CD14-positive monocyte (primary cell): ENCODE results near the gene LHPP. TPM values are rescaled to one million over a fixed set of nuclear protein-coding genes. Genes with fewer than 3 reads are reported as not detected.

Experiments used
- DNase-seq, 3 donors: peaks; one replicate each; pipeline ENCODE4 v3.0.0-alpha.2; 2011 to 2022
- H2AFZ ChIP-seq: 2 replicates; pipeline ENCODE4 v1.6.0; 2012; ENCODE audit warnings: mild to moderate bottlenecking, low read depth, low read length, inconsistent platforms; ENCODE audit not compliant: insufficient read depth, poor library complexity, severe bottlenecking
- H3K27ac ChIP-seq, 2 donors: 1 replicate in 1 of 2; 2 replicates in 1 of 2; pipeline ENCODE4 v1.5.1; 2012 to 2013; ENCODE audit warnings: low read length in 2 of 2, control low read depth in 1 of 2, inconsistent platforms in 1 of 2, low read depth in 1 of 2, mild to moderate bottlenecking in 1 of 2
- H3K27me3 ChIP-seq, 2 donors: one replicate each; pipeline versions ENCODE4 v1.6.0 to v1.6.1; 2011 to 2013; ENCODE audit warnings: low read length in 2 of 2; ENCODE audit not compliant: control insufficient read depth in 2 of 2, insufficient read depth in 2 of 2
- H3K36me3 ChIP-seq, 2 donors: replicated peaks in 1 of 2; 1 replicate in 1 of 2; 2 replicates in 1 of 2; pipeline versions ENCODE4 v1.5.1 to v1.6.1; 2012 to 2013; ENCODE audit warnings: low read length in 2 of 2, control low read depth in 1 of 2, inconsistent platforms in 1 of 2, mild to moderate bottlenecking in 1 of 2; ENCODE audit not compliant: insufficient read depth in 2 of 2, control insufficient read depth in 1 of 2
- H3K4me1 ChIP-seq, 2 donors: 1 replicate in 1 of 2; 2 replicates in 1 of 2; pipeline versions ENCODE4 v1.5.1 to v1.6.1; 2012 to 2013; ENCODE audit warnings: low read length in 2 of 2, control low read depth in 1 of 2, inconsistent platforms in 1 of 2, mild to moderate bottlenecking in 1 of 2, moderate library complexity in 1 of 2; ENCODE audit not compliant: insufficient read depth in 2 of 2, control insufficient read depth in 1 of 2
- H3K4me2 ChIP-seq: replicated peaks from 2 replicates; pipeline ENCODE3; 2012; ENCODE audit warnings: low read length, moderate library complexity, mild to moderate bottlenecking; ENCODE audit not compliant: poor library complexity, severe bottlenecking; ENCODE audit errors: extremely low read depth
- H3K4me3 ChIP-seq, 3 experiments: fragments of 200-600 bp in 1 of 3; sonication (generic) in 1 of 3; replicated peaks in 1 of 3; 1 replicate in 2 of 3; 2 replicates in 1 of 3; pipeline ENCODE4 v1.5.1; 2011 to 2013; ENCODE audit warnings: low read length in 3 of 3, mild to moderate bottlenecking in 3 of 3, control low read depth in 2 of 3, low read depth in 2 of 3, inconsistent platforms in 1 of 3, moderate library complexity in 1 of 3
- H3K79me2 ChIP-seq: 2 replicates; pipeline ENCODE4 v1.6.0; 2012; ENCODE audit warnings: mild to moderate bottlenecking, control low read depth, inconsistent platforms, low read length, moderate library complexity; ENCODE audit not compliant: insufficient read depth
- H3K9ac ChIP-seq: 2 replicates; pipeline ENCODE4 v1.6.0; 2017; ENCODE audit warnings: low read length, mild to moderate bottlenecking; ENCODE audit not compliant: insufficient read depth, poor library complexity, severe bottlenecking
- H3K9me3 ChIP-seq, 2 donors: replicated peaks in 1 of 2; 1 replicate in 1 of 2; 2 replicates in 1 of 2; pipeline versions ENCODE4 v1.5.1 to v1.6.1; 2012 to 2013; ENCODE audit warnings: low read length in 2 of 2, control low read depth in 1 of 2; ENCODE audit not compliant: control insufficient read depth in 1 of 2, insufficient read depth in 1 of 2
- H4K20me1 ChIP-seq: 2 replicates; pipeline ENCODE4 v1.6.0; 2012; ENCODE audit warnings: mild to moderate bottlenecking, low read length, control low read depth, moderate library complexity; ENCODE audit not compliant: insufficient read depth
- H3K27ac Mint-ChIP-seq, 7 donors: one replicate each; pipeline ENCODE4 v1.8.0; 2020; ENCODE audit warnings: mild to moderate bottlenecking in 7 of 7, mixed read lengths in 7 of 7, moderate library complexity in 6 of 7, inconsistent platforms in 2 of 7
- H3K27me3 Mint-ChIP-seq, 3 donors: one replicate each; pipeline ENCODE4 v1.8.0; 2021 to 2022; ENCODE audit warnings: low read depth in 3 of 3, mild to moderate bottlenecking in 3 of 3, mixed read lengths in 3 of 3, moderate library complexity in 3 of 3, inconsistent platforms in 1 of 3
- H3K36me3 Mint-ChIP-seq, 2 donors: one replicate each; pipeline ENCODE4 v1.8.0; 2020; ENCODE audit warnings: mixed read lengths in 2 of 2, inconsistent platforms in 1 of 2, mild to moderate bottlenecking in 1 of 2
- H3K4me1 Mint-ChIP-seq: one replicate; pipeline ENCODE4 v1.8.0; 2020; ENCODE audit warnings: mild to moderate bottlenecking, mixed read lengths
- H3K4me3 Mint-ChIP-seq, 2 donors: one replicate each; pipeline ENCODE4 v1.8.0; 2020; ENCODE audit warnings: mild to moderate bottlenecking in 2 of 2, mixed read lengths in 2 of 2, moderate library complexity in 1 of 2
- H3K9me3 Mint-ChIP-seq, 7 donors: one replicate each; pipeline ENCODE4 v1.8.0; 2020 to 2022; ENCODE audit warnings: mixed read lengths in 7 of 7, mild to moderate bottlenecking in 6 of 7, moderate library complexity in 6 of 7, inconsistent platforms in 2 of 7
- WGBS: methylation state at CpG from one replicate; pipeline ENCODE4 v1.1.5; 2013; ENCODE audit warnings: missing lambda C conversion rate; ENCODE audit not compliant: insufficient coverage; 5-methylcytosine and 5-hydroxymethylcytosine counted together
- intact Hi-C, 2 donors: fragments of 100-400 bp; cut with micrococcal nuclease; formaldehyde crosslinking; loops; one replicate each; pipeline versions ENCODE4 v1.15.0 to v1.15.1; 2023
- polyA plus RNA-seq, 3 donors: library from polyadenylated mRNA; depleted of rRNA in 1 of 3; unstranded in 2 of 3; stranded (reverse) in 1 of 3; fragments of 300-500 nt in 2 of 3; fragments of >200 nt in 1 of 3; fragmentation: Illumina TruSeq in 2 of 3; gene quantifications; 1 replicate in 2 of 3; 2 replicates in 1 of 3; pipeline ENCODE4 v1.2.3, GENCODE V29; 2012 to 2021
- TF ChIP-seq, protein P1 (sequence below): fragments of 200-600 bp; IDR thresholded peaks from one replicate; pipeline ENCODE4 v1.8.0; 2022; ENCODE audit warnings: antibody characterized with exemption, mild to moderate bottlenecking

Gene LHPP
- polyA plus RNA-seq, 3 donors = 15.2 to 20.6 (median 19.5) TPM

GRCh38 chr10:124476043-124476725 is 14.6 kb downstream of the LHPP start:
- H3K27me3 Mint-ChIP-seq = peaks cover 0 to 2% (median 0%) of the 10 kb centered on the region in 3 donors
- no peak overlapping the region for H2AFZ ChIP-seq
- H3K4me3 Mint-ChIP-seq = no peak overlapping the region
- H3K4me3 ChIP-seq = no peak overlapping the region
- TF ChIP-seq, protein P1, sequence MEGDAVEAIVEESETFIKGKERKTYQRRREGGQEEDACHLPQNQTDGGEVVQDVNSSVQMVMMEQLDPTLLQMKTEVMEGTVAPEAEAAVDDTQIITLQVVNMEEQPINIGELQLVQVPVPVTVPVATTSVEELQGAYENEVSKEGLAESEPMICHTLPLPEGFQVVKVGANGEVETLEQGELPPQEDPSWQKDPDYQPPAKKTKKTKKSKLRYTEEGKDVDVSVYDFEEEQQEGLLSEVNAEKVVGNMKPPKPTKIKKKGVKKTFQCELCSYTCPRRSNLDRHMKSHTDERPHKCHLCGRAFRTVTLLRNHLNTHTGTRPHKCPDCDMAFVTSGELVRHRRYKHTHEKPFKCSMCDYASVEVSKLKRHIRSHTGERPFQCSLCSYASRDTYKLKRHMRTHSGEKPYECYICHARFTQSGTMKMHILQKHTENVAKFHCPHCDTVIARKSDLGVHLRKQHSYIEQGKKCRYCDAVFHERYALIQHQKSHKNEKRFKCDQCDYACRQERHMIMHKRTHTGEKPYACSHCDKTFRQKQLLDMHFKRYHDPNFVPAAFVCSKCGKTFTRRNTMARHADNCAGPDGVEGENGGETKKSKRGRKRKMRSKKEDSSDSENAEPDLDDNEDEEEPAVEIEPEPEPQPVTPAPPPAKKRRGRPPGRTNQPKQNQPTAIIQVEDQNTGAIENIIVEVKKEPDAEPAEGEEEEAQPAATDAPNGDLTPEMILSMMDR = no peak
- peaks cover 2 to 4% of the 10 kb centered on the region in 2 donors for H3K36me3 Mint-ChIP-seq
- no peak overlapping the region for H3K27ac ChIP-seq
- H4K20me1 ChIP-seq = no peaks in the 10 kb centered on the region
- no peaks in the 10 kb centered on the region for H3K79me2 ChIP-seq
- H3K4me1 ChIP-seq = no peaks in the 10 kb centered on the region
- intact Hi-C loops = no loop called here
- peak overlapping the region in 1 of 7 donors; percentile 15 for H3K27ac Mint-ChIP-seq
- no peaks in the 10 kb centered on the region for H3K36me3 ChIP-seq
- H3K27me3 ChIP-seq = no peaks in the 10 kb centered on the region
- H3K9me3 Mint-ChIP-seq = no peaks in the 10 kb centered on the region
- no peak overlapping the region for H3K4me2 ChIP-seq
- H3K9me3 ChIP-seq = no peaks in the 10 kb centered on the region
- no peaks in the 10 kb centered on the region for H3K4me1 Mint-ChIP-seq
- H3K9ac ChIP-seq = no peak overlapping the region
- DNase-seq = no peak
- WGBS = 97% methylated on average over 18 of the region's 23 CpGs

DNA sequence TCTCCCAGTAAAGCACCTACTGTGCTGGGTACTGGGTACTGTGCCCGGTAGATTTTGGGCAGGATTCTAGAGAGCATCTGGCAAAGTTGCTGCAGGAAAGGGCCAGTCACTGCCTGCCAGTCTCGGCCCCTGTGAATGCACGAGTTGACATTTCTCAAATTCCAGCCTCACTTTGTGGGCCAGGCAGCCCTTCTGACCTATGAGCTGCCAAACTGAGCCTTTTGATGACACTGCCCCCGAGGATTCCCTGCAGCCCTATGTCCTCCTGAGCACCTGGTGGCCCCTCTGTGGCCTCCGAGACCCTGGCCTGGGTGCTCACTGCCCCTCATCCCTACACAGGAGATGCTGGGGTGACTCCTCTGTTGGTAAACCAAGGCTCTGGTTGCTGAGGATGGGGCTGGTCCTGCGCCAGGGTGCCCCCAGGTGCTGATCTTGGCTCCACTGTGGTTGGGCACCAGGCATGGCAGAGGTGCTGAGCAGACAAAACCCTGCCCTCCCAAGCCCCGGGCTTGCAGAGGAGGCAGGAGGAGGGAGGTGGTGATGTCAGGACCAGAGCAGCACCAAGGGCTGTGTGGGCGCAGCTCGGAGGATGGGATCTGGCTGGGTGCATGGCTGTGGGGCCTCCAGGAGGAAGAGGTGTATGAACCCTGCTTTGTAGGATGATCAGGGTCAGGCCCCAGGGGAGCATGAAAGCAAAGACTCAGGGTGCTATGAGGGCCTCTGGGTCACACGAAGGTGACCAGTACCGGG is 16.2 kb downstream of the LHPP start:
- Mint-ChIP-seq H3K27me3 (peaks cover 0 to 5% (median 0%) of the 10 kb centered on the region in 3 donors), H3K36me3 (peaks cover 2 to 4% of the 10 kb centered on the region in 2 donors), H3K4me3 (no peak overlapping the region), H3K27ac (peak overlapping the region in 1 of 7 donors; percentile 76), H3K9me3 (no peaks in the 10 kb centered on the region), H3K4me1 (no peaks in the 10 kb centered on the region)
- DNase-seq = no peak
- Histone ChIP-seq H3K27me3 (no peaks in the 10 kb centered on the region), H4K20me1 (no peaks in the 10 kb centered on the region), H3K9me3 (no peaks in the 10 kb centered on the region), H3K27ac (no peak overlapping the region), H3K9ac (no peak overlapping the region), H3K36me3 (no peaks in the 10 kb centered on the region), H3K79me2 (no peaks in the 10 kb centered on the region), H3K4me1 (no peaks in the 10 kb centered on the region), H3K4me2 (no peak overlapping the region), H2AFZ (no peak overlapping the region), H3K4me3 (no peak overlapping the region)
- TF ChIP-seq, protein P1 = no peak
- intact Hi-C loops = no loop called here
- WGBS = 97% methylated on average over 9 of the region's 11 CpGs
